ENCODE data around the gene OCRL. TPM values are rescaled to one million over a fixed set of nuclear protein-coding genes. Genes with fewer than 3 reads are reported as not detected.

Gene OCRL
- total RNA-seq, 1 donor from 2014 or later = 25.3 TPM

- Mint-ChIP-seq H3K27me3 (ENCODE audit: insufficient read depth, low read depth) (peaks cover 15% of the 10 kb centered on the region), H3K4me1 (peaks cover 10% of the 10 kb centered on the region)
These were observed 69.3 kb downstream of the OCRL start for GRCh38 chrX:129609395-129609794.

GRCh38 chrX:129612396-129612795 lies 72.3 kb downstream of the OCRL start:
- no peak overlapping the region for H3K4me3 Mint-ChIP-seq
- Histone ChIP-seq H3K9me3 (ENCODE audit: low read depth) (no peaks in the 10 kb centered on the region), H2AFZ (replicated peaks) (no peak overlapping the region), H3K27ac (no peak overlapping the region), H3K36me3 (no peaks in the 10 kb centered on the region), H3K4me1 (no peaks in the 10 kb centered on the region), H3K9ac (no peak overlapping the region), H3K4me3 (no peak overlapping the region), H4K20me1 (ENCODE audit: low read depth) (no peaks in the 10 kb centered on the region), H3K79me2 (ENCODE audit: low read depth) (no peaks in the 10 kb centered on the region), H3K27me3 (no peaks in the 10 kb centered on the region), H3K4me2 (no peak overlapping the region), H3F3A (ENCODE audit: low read depth) (no peaks in the 10 kb centered on the region)
- H3K36me3 Mint-ChIP-seq = no peaks in the 10 kb centered on the region
- no peak for DNase-seq (ENCODE audit: low spot score)
- H3K9me3 Mint-ChIP-seq = peaks cover 2% of the 10 kb centered on the region
- H3K27ac Mint-ChIP-seq = no peak overlapping the region
- TF ChIP-seq CTCF (IDR thresholded peaks at IDR 0.05) (no peak), EZH2 (IDR thresholded peaks at IDR 0.05) (no peak), EZH2phosphoT487 (IDR thresholded peaks at IDR 0.05) (no peak)
- H3K27me3 Mint-ChIP-seq (ENCODE audit: insufficient read depth, low read depth) = peaks cover 5% of the 10 kb centered on the region
- peaks cover 2% of the 10 kb centered on the region for H3K4me1 Mint-ChIP-seq

More at GRCh38 chrX:129609395-129609794, 69.3 kb downstream of the OCRL start:
- H3K9me3 Mint-ChIP-seq = peaks cover 2% of the 10 kb centered on the region
- no peak for DNase-seq (ENCODE audit: low spot score)
- H3K36me3 Mint-ChIP-seq = no peaks in the 10 kb centered on the region
- no peak overlapping the region for H3K4me2 ChIP-seq
- no peaks in the 10 kb centered on the region for H3K79me2 ChIP-seq (ENCODE audit: low read depth)
- H3F3A ChIP-seq (ENCODE audit: low read depth) = no peaks in the 10 kb centered on the region
- H4K20me1 ChIP-seq (ENCODE audit: low read depth) = no peaks in the 10 kb centered on the region
- H3K36me3 ChIP-seq = no peaks in the 10 kb centered on the region
- no peak overlapping the region for H3K27ac ChIP-seq
- H3K4me3 ChIP-seq = no peak overlapping the region
- H3K9me3 ChIP-seq (ENCODE audit: low read depth) = no peaks in the 10 kb centered on the region
- H2AFZ ChIP-seq (replicated peaks) = no peak overlapping the region
- no peaks in the 10 kb centered on the region for H3K4me1 ChIP-seq
- TF ChIP-seq EZH2 (IDR thresholded peaks at IDR 0.05) = no peak
- no peak for TF ChIP-seq EZH2phosphoT487 (IDR thresholded peaks at IDR 0.05)
- no peak for TF ChIP-seq CTCF (IDR thresholded peaks at IDR 0.05)
- H3K27me3 ChIP-seq = no peaks in the 10 kb centered on the region
- no peak overlapping the region for H3K9ac ChIP-seq
- peak overlapping the region; percentile 57 for H3K27ac Mint-ChIP-seq
- H3K4me3 Mint-ChIP-seq = no peak overlapping the region

- H3K27me3 Mint-ChIP-seq (ENCODE audit: insufficient read depth, low read depth) = peaks cover 5% of the 10 kb centered on the region
- no peak overlapping the region for H3K27ac ChIP-seq
- H3K27me3 ChIP-seq = no peaks in the 10 kb centered on the region
These were observed 73.5 kb downstream of the OCRL start for GRCh38 chrX:129613596-129613995.

More at GRCh38 chrX:129613596-129613995, 73.5 kb downstream of the OCRL start:
- H3K27ac Mint-ChIP-seq = no peak overlapping the region
- H3K4me1 Mint-ChIP-seq = peaks cover 2% of the 10 kb centered on the region
- H4K20me1 ChIP-seq (ENCODE audit: low read depth) = no peaks in the 10 kb centered on the region
- H3K4me3 ChIP-seq = no peak overlapping the region
- H3K79me2 ChIP-seq (ENCODE audit: low read depth) = no peaks in the 10 kb centered on the region
- H3K36me3 ChIP-seq = no peaks in the 10 kb centered on the region
- no peak for DNase-seq (ENCODE audit: low spot score)
- no peak overlapping the region for H2AFZ ChIP-seq (replicated peaks)
- H3K4me3 Mint-ChIP-seq = no peak overlapping the region
- no peaks in the 10 kb centered on the region for H3K4me1 ChIP-seq
- no peak overlapping the region for H3K4me2 ChIP-seq
- no peaks in the 10 kb centered on the region for H3K9me3 ChIP-seq (ENCODE audit: low read depth)
- peaks cover 2% of the 10 kb centered on the region for H3K9me3 Mint-ChIP-seq
- TF ChIP-seq EZH2 (IDR thresholded peaks at IDR 0.05) (no peak), EZH2phosphoT487 (IDR thresholded peaks at IDR 0.05) (no peak), CTCF (IDR thresholded peaks at IDR 0.05) (no peak)
- no peaks in the 10 kb centered on the region for H3K36me3 Mint-ChIP-seq
- no peaks in the 10 kb centered on the region for H3F3A ChIP-seq (ENCODE audit: low read depth)
- H3K9ac ChIP-seq = no peak overlapping the region
